KG1 (cell line): Measurements from ENCODE around the gene CFAP161.
"Not testable (repeated sequence)": the region's sequence is repeated elsewhere in the genome, so short reads cannot be mapped to it uniquely, and the experiment has no call there.

Experiments used
- DNase-seq: peaks from one replicate; lab custom pipeline; 2025; lab: John Stamatoyannopoulos, UW

Gene CFAP161

GRCh38 chr15:81158561-81158960, 24.5 kb downstream of the CFAP161 start:
- not testable (repeated sequence) for DNase-seq

- DNase-seq, result no peak
Measured at GRCh38 chr15:81160312-81161159, 26.5 kb downstream of the CFAP161 start.

- DNase-seq, result no peak
Measured at GRCh38 chr15:81161160-81161673, 27.1 kb downstream of the CFAP161 start.

GRCh38 chr15:81161851-81162250, 27.8 kb downstream of the CFAP161 start:
- no peak for DNase-seq

- no peak for DNase-seq
Measured at GRCh38 chr15:81163961-81164800, 30.1 kb downstream of the CFAP161 start.

- DNase-seq, result no peak
Measured at GRCh38 chr15:81165535-81165934, 31.5 kb downstream of the CFAP161 start.

GRCh38 chr15:81166636-81167305, 32.7 kb downstream of the CFAP161 start:
- DNase-seq, result no peak

GRCh38 chr15:81168131-81168526, 34.1 kb downstream of the CFAP161 start:
- no peak for DNase-seq

GRCh38 chr15:81168644-81169043, 34.6 kb downstream of the CFAP161 start:
- DNase-seq, result no peak

- DNase-seq, result no peak
Measured at GRCh38 chr15:81170511-81170910, 36.4 kb downstream of the CFAP161 start.

GRCh38 chr15:81171286-81171685, 37.2 kb downstream of the CFAP161 start:
- no peak for DNase-seq

GRCh38 chr15:81174125-81174791, 40.2 kb downstream of the CFAP161 start:
- no peak for DNase-seq

GRCh38 chr15:81174792-81175327, 40.8 kb downstream of the CFAP161 start:
- no peak for DNase-seq

GRCh38 chr15:81175496-81175895, 41.4 kb downstream of the CFAP161 start:
- no peak for DNase-seq

- DNase-seq, result no peak
Measured at GRCh38 chr15:81176291-81176893, 42.3 kb downstream of the CFAP161 start.

GRCh38 chr15:81178365-81178764, 44.3 kb downstream of the CFAP161 start:
- DNase-seq, result no peak

GRCh38 chr15:81181220-81181619, 47.1 kb downstream of the CFAP161 start:
- no peak for DNase-seq

- no peak for DNase-seq
Measured at GRCh38 chr15:81182031-81182755, 48.1 kb downstream of the CFAP161 start.

- no peak for DNase-seq
Measured at GRCh38 chr15:81182756-81183438, 48.8 kb downstream of the CFAP161 start.

GRCh38 chr15:81183439-81183775, 49.3 kb downstream of the CFAP161 start:
- no peak for DNase-seq
